Uterus (tissue), 2 donors: ENCODE results near the gene TUBB4B.

Source experiments
- CTCF ChIP-seq, 4 experiments: fragments of 200-600 bp in 2 of 4; fragments of 450-650 bp in 2 of 4; sonication (generic) in 2 of 4; IDR thresholded peaks; one replicate each; pipeline ENCODE4 v1.5.1; 2016 to 2019; ENCODE audit warnings: antibody characterized with exemption in 4 of 4, mild to moderate bottlenecking in 2 of 4, moderate library complexity in 1 of 4
- POLR2A ChIP-seq, 2 donors: fragments of 450-650 bp; IDR thresholded peaks; one replicate each; pipeline ENCODE4 v1.6.1; 2016; ENCODE audit warnings: antibody characterized with exemption in 2 of 2, mild to moderate bottlenecking in 1 of 2, moderate library complexity in 1 of 2

- TF ChIP-seq CTCF (IDR thresholded peaks at IDR 0.05) (no peak), POLR2A (IDR thresholded peaks at IDR 0.05) (no peak)
Measured at GRCh38 chr9:137204731-137205125, 36.4 kb upstream of the TUBB4B start.
